ENCODE data around the gene PKD1L1.

PKD1L1 gene

GRCh38 chr7:47836503-47837202 lies 111.6 kb downstream of the PKD1L1 start:
- DNase-seq: peak in 7 of 10 donors; percentile 36 to 93 (median 65)
- intact Hi-C loops (cut with DNase I): no loop called here

GRCh38 chr7:47836080-47836479 lies 112.2 kb downstream of the PKD1L1 start:
- intact Hi-C loops (cut with DNase I): no loop called here
- peak in 1 of 10 donors; percentile 62 for DNase-seq

GRCh38 chr7:47833211-47833610 lies 115.1 kb downstream of the PKD1L1 start:
- intact Hi-C loops (cut with DNase I): no loop called here
- DNase-seq: peak in 1 of 10 donors; percentile 78

GRCh38 chr7:47832105-47832715 lies 116.1 kb downstream of the PKD1L1 start:
- peak in 2 of 10 donors; percentile 39 to 63 for DNase-seq
- intact Hi-C loops (cut with DNase I): no loop called here

GRCh38 chr7:47830015-47830414 lies 118.3 kb downstream of the PKD1L1 start:
- intact Hi-C loops (cut with DNase I): no loop called here
- no peak for DNase-seq

GRCh38 chr7:47827871-47828270 lies 120.4 kb downstream of the PKD1L1 start:
- intact Hi-C loops (cut with DNase I): no loop called here
- DNase-seq: no peak

- intact Hi-C loops (cut with DNase I): no loop called here
- peak in 5 of 10 donors; percentile 27 to 91 (median 46) for DNase-seq
Measured at GRCh38 chr7:47827351-47827756, 120.9 kb downstream of the PKD1L1 start.

GRCh38 chr7:47826754-47827153 lies 121.5 kb downstream of the PKD1L1 start:
- DNase-seq: peak in 1 of 10 donors; percentile 75
- intact Hi-C loops (cut with DNase I): no loop called here

GRCh38 chr7:47819607-47819920 lies 128.7 kb downstream of the PKD1L1 start:
- intact Hi-C loops (cut with DNase I): loop anchor here (1.0 to 10.0 kb wide), 2 partner anchors 385 to 553 kb away; no protein-coding TSS in a partner anchor
- DNase-seq: no peak

GRCh38 chr7:47818796-47819606 lies 129.3 kb downstream of the PKD1L1 start:
- peak in 7 of 10 donors; percentile 51 to 93 (median 72) for DNase-seq
- intact Hi-C loops (cut with DNase I): loop anchor here (1.0 to 10.0 kb wide), 2 partner anchors 384 to 553 kb away; no protein-coding TSS in a partner anchor

- no peak for DNase-seq
Measured at GRCh38 chr7:47817917-47818316, 130.3 kb downstream of the PKD1L1 start.

GRCh38 chr7:47816647-47817046 lies 131.6 kb downstream of the PKD1L1 start:
- no peak for DNase-seq
- intact Hi-C loops (cut with DNase I): loop anchor here (10.0 kb wide), 1 partner anchor 382 kb away; no protein-coding TSS in a partner anchor

More at GRCh38 chr7:47817917-47818316, 130.3 kb downstream of the PKD1L1 start:
- intact Hi-C loops (cut with DNase I): loop anchor here (10.0 kb wide), 1 partner anchor 383 kb away; no protein-coding TSS in a partner anchor

- intact Hi-C loops (cut with DNase I): loop anchor here (10.0 kb wide), 1 partner anchor 381 kb away; no protein-coding TSS in a partner anchor
- peak in 1 of 10 donors; percentile 57 for DNase-seq
Measured at GRCh38 chr7:47815867-47816266, 132.4 kb downstream of the PKD1L1 start.

GRCh38 chr7:47814905-47815613 lies 133.2 kb downstream of the PKD1L1 start:
- intact Hi-C loops (cut with DNase I): loop anchor here (10.0 kb wide), 1 partner anchor 380 kb away; no protein-coding TSS in a partner anchor
- peak in 1 of 10 donors; percentile 48 for DNase-seq

- intact Hi-C loops (cut with DNase I): loop anchor here (10.0 kb wide), 1 partner anchor 379 kb away; no protein-coding TSS in a partner anchor
Measured at GRCh38 chr7:47813620-47814260, 134.5 kb downstream of the PKD1L1 start.

GRCh38 chr7:47812429-47813136 lies 135.7 kb downstream of the PKD1L1 start:
- DNase-seq: peak in 5 of 10 donors; percentile 26 to 91 (median 50)
- intact Hi-C loops (cut with DNase I): loop anchor here (10.0 kb wide), 1 partner anchor 378 kb away; no protein-coding TSS in a partner anchor

More at GRCh38 chr7:47813620-47814260, 134.5 kb downstream of the PKD1L1 start:
- DNase-seq: no peak

- DNase-seq: peak in 5 of 10 donors; percentile 17 to 90 (median 44)
- intact Hi-C loops (cut with DNase I): loop anchor here (10.0 kb wide), 1 partner anchor 377 kb away; no protein-coding TSS in a partner anchor
Measured at GRCh38 chr7:47811632-47812380, 136.5 kb downstream of the PKD1L1 start.

- intact Hi-C loops (cut with DNase I): no loop called here
Measured at GRCh38 chr7:47809387-47809786, 138.9 kb downstream of the PKD1L1 start.

More at GRCh38 chr7:47809387-47809786, 138.9 kb downstream of the PKD1L1 start:
- no peak for DNase-seq
